GM18498 (cell line): ENCODE results near the gene LYZ.

Experiments used
- ATAC-seq: cut with Tn5 transposase; IDR thresholded peaks from one replicate; pipeline ENCODE4 v1.9.1; 2021; ENCODE audit warnings: mild to moderate bottlenecking, moderate library complexity; ENCODE audit not compliant: unreplicated experiment

LYZ gene

DNA sequence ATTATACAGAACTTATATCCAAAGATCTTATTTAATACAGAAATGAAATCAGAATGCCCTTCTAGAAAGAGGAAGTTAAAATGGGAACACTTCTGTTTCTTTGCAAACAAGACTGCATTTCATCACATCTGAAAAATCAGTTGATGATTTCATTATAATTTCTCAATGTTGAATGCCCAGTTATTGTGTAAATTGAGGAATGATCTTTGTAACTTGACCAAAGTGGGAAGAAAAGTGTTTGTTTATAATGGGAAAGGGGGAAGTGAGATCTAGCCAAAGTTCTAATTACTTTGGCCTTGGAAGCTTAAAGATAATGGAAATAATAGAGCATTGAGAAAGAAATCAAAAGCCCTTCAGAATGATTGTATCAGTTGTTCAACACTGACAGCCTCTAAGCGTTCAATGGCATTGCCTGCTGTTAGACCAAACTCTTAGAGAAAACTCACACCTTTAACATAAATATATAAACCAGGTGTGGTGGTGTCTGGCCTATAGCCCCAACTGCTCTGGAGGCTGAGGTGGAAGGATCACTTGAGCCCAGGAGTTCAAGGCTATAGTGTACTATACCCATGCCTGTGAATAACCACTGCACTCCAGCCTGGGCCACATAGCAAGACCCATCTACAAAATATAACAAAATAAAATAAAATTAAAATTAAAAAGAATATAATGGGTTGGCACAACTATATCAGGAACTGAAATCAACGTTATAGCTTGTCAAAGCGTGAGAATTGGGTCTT, 9.9 kb upstream of the LYZ start:
- ATAC-seq = no peak

DNA sequence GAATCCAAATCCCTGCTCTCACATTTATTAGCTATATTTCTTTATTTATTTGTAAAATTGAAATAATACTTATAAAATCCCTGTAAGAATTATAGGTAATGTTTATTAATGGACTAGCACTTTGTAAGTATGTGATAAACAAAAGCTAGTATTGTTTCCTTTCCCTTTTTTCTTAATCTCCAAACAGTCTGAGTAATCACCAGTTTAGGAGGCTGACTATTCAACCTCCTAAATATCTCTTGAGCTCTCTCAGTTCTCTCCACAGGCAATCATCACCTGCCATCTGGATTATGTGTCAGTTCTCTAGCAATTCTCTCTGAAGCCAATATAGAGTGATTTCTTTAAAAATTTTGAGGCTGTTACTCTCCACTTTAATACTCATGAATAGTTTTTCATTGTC, 9.2 kb upstream of the LYZ start:
- no peak for ATAC-seq

DNA sequence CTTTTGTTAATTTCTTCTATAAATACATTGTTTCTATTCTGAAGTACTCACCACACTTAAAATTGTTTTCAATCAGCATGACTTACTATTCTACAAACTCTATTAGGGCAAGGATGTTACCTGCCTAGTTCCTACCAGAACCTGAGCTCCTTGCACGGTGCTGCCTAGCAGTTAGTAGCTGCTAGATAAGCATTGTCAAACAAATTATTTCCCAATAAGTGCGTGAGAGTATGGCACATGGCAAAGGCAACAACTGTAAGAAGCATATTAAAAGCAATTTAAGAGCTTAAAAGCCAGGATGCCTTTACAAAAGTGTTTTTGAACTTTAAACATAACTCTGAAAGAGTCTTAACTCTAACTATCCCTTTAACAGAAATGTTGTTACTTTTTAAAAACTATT, 8.2 kb upstream of the LYZ start:
- no peak for ATAC-seq

DNA sequence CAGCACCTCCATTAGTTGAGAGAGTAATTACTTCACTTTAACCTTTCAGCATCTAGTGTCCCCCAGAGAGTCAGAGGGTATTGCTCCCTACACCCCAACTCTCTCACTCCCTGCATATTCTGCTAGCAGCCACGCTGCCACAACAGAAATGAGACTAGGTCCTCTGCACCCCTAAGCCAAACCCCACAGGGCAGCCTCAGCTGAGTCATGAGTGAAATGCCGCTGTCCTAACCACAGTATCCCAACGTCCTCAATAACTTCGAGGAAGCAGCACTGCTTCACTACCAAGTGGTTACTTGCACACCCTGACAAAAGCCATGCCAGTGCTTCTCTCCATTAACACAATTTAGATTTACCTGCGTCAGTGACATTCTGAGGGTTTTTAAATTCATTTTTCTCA, 6.9 kb upstream of the LYZ start:
- ATAC-seq = no peak

DNA sequence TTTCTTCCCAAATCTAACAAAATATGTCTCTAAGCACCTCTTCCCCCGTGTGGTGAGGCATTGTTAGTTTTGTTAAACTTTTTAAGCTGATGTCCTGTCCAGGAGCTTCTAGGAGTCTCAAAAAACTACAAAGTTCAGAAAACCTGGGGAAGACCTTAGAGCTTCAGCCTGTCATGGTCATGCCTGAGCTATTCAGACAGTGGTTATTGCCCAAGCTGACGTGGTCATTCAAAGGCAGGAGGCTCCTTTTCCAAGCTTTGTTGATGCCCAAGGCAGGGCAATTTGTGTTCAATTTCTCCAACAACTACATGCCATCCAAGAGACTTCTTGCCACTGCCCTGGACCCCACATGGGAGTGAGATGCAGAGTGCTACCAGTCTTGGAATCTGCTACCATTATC, 5.8 kb upstream of the LYZ start:
- no peak for ATAC-seq

DNA sequence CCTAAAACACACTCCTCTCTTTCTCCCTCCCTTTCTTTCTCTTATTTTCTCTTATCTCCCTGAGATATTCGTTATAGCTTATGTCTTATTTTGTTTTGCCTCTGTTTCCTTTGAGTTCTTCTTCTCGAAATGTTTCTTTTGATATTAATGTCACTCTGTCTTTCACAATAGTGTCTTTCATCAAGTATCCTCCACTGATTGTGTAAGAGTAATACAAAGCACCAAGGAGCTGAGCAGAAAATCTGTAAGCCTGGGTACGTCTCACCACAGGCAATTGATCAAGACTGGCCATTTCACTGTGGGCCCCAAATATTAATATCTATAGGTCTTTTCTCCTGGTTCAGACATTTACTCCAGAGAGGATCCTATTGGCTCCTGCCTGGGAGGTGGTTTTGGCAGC, 4.8 kb upstream of the LYZ start:
- no peak for ATAC-seq

DNA sequence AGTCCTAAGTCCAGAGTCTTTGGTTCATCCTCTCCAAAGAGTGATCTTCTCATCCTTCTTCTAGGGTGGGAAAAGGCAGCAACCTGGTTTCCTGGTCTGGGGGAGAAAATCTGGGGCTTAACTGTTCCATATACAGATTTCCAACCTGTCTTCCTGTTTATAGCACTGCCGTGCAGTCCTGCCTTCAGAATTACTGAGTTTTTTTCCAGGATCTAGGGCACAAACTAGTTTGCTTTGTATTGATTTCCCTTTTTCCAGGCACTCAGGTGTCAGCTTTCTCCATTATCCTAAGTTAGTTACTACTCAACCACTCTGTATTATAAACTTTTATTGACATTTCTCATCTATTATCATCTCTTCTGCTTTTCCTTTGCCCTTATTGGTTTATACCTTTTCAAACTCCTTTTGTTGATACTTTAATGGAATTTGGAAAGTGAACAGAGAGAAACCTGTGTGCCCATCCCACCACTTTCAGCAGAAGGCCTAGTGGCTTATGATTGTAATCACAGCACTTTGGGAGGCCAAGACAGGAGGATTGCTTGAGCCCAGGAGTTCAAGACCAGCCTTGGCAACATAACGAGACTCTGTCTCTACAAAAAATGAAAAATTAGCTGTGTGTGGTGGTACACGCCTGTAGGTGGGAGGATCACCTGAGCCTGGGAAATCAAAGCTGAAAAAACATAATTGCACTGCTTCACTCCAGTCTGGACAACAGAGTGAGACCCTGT, 4.1 kb upstream of the LYZ start:
- no peak for ATAC-seq

DNA sequence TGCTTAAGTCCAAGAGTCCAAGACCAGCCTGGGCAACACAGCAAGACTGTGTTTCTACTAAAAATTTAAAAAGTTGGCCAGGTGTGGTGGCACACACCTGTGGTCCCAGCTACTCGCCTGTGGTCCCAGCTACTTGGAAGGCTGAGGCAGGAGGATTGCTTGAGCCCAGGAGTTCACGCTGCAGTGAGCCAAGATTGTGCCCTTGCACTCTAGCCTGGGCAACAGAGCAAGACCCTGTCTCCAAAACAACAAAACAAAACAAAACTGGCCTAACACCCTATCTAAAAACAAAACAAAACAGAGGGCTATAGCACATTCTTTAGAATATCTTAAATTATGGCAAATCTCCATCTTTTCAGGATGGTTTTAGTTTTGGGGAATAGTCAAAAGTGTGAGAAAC, 3.1 kb upstream of the LYZ start:
- no peak for ATAC-seq

DNA sequence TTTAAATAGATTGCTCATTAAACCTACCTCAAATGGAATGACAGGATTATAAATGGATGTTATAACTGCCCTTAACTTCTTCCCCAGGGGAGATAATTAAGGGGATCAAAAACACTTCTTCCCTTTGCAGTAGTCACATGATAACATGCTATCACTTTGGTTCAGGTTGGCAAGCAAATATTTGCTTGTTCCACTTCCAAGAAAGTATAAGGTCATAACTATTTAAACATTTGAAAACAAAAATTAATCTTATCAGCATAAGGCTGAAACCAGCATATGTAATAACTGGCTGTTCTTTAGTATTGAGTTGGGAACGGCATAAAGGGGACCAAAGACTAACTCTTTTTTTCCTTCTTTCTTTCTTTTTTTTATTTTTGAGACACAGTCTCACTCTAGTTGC, 2.4 kb upstream of the LYZ start:
- ATAC-seq = no peak

DNA sequence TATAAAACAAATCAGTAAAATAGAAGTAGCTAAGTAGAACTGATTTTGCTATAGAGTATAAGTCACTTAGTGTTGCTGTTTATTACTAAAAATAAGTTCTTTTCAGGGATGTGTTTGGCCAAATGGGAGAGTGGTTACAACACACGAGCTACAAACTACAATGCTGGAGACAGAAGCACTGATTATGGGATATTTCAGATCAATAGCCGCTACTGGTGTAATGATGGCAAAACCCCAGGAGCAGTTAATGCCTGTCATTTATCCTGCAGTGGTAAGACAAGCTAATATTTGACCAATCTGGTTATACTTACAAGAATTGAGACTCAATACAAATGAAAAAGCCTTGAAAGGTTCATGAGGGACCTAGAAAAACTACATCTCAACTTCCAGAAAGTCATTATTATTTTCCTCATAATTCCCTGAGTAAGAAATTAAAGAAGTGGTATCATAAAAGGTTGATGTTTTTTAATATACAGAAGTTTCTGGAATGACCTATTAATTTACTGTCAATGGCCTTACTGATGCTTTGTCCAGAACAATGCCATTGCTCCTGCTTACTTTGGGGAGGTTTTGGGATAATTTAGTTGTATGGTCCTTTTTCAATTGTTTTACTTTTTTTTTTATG, 1.9 kb downstream of the LYZ start:
- no peak for ATAC-seq

- no peak for ATAC-seq
Measured at GRCh38 chr12:69350777-69351176, 2.6 kb downstream of the LYZ start.

DNA sequence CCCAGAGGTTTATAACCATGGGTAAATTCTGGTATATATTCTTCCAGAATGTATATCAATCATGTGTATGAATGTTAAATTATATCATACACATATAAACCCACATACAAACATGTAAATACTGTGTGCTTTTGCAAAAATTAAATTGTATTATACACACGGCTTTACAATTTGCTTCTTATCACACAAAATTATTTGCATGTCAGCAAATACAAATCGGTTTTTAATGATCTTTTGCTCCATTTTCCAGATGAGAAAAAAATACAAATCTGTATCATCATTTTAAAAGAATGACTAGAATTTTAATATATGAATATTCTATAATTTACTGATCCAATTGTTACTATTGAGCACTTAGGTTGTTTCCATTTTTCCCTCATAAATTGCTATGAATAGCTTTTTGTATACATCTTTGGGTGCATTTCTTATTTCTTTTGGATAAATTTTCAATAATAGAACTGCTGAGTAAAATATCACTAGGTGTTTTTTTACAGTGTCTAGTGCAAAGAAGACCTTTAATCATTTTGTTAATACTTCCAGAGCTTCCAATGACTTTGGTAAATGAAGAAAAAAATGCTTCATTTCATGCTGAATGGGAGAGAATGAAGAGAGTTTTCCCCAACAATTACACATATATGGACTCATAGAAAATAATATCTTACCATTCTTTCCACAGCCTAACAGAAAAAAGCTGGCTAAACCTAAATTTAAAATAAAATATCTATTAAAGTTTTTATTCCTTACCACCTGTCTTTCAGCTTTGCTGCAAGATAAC, 3.5 kb downstream of the LYZ start:
- ATAC-seq = no peak

GRCh38 chr12:69352904-69353303, 4.7 kb downstream of the LYZ start:
- no peak for ATAC-seq

GRCh38 chr12:69354172-69354555, 6.0 kb downstream of the LYZ start:
- ATAC-seq = no peak

DNA sequence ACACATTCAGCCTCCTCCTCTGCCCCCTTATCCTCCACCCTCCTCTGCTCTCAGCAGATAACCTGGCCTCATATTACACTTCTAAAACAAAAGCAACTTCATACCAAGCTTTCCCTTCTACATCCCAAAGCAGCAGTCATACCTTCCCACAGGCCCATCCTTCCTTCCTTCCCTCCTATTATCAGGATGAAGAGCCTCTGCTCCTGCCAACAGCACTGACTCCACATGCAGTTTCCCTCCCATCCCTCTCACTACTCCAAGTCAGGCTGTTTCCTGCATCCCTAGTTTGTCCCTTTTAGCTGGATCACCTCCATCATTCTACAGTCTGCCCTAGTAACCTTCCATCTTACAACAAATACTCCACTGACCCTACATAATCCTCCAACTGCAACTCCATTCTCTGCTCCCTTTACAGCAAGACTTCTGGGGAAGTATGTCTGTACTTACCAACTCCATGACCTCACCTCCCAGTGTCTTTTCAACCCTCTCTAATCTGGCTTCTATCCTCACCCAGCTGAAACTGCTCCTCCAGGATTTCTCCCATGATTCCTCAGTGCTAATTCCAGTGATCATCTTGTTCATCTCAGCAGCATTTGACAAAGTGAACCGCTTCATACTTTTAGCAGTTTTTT, 6.5 kb downstream of the LYZ start:
- no peak for ATAC-seq

DNA sequence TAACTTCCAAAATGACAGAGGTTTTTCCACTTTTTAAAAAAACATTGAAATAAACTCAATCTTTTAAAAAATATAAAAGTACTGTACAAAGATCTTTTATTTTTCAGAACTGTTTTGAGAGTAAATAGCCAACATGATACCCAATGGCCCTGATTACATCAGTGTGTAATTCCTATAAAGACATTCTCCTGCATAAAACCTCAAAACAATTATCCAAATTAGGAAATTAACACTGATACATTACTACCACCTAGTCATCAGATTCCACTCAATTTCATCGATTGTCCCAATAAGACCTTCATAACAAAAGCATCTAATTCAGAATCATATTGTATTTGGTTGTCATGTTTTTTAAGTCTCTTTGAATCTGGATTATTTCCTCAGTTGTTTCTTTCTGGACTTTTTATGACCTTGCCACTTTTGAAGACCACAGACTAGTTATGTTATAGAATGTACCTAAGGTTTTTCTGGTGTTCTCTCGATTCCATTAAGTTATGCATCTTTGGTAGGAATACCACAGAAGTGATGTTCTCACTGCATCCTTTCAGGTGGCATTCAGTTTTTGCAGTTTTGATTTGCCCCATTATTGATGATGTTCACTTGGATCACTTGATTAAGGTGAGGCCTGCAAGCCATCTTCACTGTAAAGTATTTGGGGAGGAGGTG, 7.3 kb downstream of the LYZ start:
- ATAC-seq = no peak

DNA sequence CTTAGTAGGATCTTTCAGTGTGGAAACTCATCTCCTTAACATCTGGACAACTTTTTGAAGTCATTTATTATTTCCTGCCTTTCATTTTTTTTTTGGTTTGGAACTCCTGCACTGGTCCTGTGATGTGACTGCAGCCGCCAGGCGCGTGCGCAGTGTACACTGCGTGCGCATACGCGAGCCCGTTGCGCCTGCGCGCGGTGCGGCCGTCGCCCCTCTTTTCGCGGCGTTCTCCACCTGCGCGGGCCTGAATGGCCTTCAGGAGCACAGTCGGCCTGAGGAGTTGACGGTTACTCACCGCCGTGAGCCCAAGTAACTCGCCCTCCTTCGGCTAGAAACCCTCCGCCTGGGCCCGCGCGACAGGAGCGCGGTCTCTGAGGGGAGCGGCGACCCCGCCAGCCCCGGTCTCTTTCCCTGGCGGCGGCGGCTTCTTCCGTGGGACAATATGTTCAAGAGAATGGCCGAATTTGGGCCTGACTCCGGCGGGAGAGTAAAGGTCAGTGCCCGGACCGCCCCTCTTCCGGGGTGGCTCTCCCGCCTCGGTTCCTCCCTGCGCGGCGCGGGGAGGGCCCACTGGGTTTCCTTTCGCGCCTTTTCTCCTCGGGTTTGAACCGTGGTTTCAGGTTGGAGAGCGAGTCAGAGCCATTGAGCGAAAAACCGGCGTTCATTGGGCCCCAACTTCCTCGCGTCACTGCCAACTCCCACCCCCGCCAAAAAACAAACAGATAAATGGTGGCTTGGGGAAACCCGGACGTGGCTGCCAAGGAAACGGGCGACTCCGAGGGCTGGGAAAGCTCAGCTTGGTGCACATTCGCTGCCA, 11.6 kb downstream of the LYZ start, which contains the start of gene YEATS4:
TSS of gene YEATS4 (plus strand) at position 213 of the 817 bp plus-strand sequence. CDS start at position 443, 230 bp downstream.
- peak; percentile 82 for ATAC-seq

DNA sequence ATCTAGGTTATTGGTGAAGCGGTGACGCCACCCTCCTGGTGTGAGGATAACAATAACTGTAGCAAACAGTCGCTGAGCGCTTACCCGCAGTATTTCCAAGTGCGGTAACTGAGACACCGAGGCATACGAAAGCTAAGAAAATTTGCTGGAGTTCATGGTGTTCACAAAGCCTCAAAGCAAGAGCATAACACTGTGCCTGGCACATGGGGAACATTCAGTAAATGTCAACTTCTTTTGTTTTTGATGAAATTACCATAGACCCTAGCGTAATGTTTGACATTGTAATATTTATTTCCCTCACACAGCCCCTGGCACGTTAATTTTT, 12.1 kb downstream of the LYZ start:
- no peak for ATAC-seq

- no peak for ATAC-seq
Measured at GRCh38 chr12:69366796-69367195, 18.6 kb downstream of the LYZ start.

GRCh38 chr12:69368171-69368570, 20.0 kb downstream of the LYZ start:
- no peak for ATAC-seq
